GM20431 (cell line): Measurements from ENCODE around the gene TP53I11.

Experiments used
- in situ Hi-C: fragments of 300-500 bp; cut with MseI, MboI; formaldehyde crosslinking; loops from one replicate; pipeline ENCODE4 v1.15.0; 2020; ENCODE audit warnings: low sequenced_read_pairs; ENCODE audit not compliant: unreplicated experiment

TP53I11 gene

DNA sequence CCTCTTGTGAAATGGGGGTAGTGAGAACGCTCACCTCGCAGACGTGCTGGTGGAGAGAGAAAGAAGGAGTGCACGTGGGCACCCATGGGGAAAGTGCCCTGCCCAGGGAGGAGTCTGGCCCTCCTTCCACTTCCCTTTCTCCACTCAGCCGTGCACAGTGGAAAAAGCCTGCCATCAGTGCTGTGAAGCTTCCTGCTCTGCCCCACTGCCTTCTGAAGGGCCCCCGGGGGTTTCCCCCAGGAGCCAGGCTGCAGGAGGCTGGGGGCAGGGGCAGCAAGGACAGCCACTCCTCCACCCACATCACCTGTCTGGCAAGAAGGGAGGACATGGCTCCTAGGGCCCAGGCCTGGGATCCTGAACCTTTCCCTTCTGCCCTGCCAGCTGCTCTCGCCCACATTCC lies 7.6 kb downstream of the TP53I11 start:
- in situ Hi-C loops = loop anchor here (25.0 kb wide), 1 partner anchor 369 kb away; no protein-coding TSS in a partner anchor

DNA sequence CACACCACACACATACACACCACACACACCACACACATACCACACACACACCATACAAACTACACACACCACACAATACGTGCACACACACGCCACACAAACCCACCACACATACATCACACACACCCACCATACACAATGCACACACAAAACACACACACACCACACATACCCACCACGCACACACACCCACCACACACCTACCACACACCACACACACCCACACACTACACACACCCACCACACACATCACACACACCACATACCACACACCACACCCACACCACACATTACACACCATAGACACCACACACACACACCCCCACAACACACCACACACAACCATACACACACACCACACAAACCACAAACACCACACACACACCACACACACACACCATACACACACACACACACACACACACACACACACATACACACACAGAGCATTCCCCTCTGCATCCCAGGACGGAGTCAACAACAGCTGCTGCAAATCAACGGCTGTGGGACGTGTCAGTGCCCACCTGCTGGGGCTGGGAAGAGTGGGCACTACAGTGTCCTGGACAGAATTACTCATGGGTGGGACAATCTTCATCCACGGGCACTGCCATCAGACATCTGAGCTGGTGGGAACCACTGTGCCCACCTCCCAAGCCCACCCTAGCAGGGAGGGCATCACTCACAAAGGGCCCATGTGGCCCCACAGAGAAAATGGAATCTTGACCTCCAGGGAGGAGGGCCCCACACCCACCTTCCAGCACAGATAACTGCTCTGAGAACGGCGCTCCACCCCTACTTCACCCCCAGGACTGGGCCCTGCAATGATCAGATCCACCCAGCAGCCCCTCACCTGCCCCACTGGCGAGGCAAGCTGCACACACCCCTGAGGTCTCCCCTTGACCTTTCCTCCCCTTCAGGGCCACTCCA lies 8.4 kb downstream of the TP53I11 start:
- in situ Hi-C loops = loop anchor here (25.0 kb wide), 1 partner anchor 370 kb away; no protein-coding TSS in a partner anchor

DNA sequence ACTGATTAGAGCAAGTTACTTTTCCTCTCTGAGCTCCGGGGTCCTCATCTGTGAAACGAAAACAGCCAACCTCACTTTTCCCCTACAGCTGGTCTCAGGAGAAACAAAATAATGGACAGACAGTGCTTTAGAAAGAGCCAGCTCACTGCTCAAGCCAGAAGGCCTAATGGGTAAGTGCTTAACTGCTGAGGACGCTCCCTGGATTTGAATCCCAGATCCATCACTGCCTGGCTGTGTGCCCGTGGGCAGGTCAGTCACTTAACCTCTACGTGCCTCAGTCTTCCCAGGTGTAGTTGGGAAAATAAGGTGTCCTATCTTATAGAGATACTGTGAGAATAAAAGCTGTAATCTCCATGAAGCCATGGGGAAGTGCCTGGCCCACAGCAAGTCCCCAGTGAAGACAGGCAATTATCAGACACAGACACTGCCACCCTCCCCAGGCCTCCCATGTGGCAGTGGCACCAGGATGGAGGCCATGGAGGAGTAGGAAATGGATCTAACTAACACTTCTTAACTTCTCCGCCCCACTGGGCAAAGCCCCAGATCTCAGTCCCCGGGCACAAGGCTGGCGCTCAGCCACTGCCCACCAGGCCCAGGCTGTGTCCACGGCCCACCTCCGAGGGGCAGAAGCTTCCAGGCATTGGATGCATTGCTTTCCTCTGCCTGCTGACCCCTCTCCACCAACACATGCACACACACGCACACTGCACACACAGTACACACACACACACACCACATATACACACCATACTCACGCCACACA lies 9.2 kb downstream of the TP53I11 start:
- in situ Hi-C loops = loop anchor here (25.0 kb wide), 1 partner anchor 371 kb away; no protein-coding TSS in a partner anchor

- in situ Hi-C loops = loop anchor here (25.0 kb wide), 1 partner anchor 371 kb away; no protein-coding TSS in a partner anchor
These were observed 9.8 kb downstream of the TP53I11 start for GRCh38 chr11:44940835-44941234.

DNA sequence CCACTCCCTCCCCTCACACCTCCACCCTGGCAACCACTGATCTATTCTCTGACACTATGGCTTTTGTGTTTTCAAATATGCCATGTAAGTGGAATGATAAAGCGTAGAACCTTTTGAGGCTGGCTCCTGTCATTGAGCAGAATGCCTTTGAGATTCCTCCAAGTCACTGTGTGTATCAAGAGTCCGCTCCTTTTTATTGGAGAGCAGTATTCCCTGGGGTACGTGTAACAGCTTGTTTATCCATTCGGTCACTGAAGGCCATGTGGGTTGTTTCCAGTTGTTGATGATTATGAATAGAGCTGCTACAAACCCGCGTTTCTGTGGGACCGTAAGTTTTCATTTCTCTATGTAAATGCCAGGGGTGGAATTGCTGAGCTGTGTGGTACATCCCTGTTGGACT lies 10.3 kb downstream of the TP53I11 start:
- in situ Hi-C loops = loop anchor here (25.0 kb wide), 1 partner anchor 372 kb away; no protein-coding TSS in a partner anchor

DNA sequence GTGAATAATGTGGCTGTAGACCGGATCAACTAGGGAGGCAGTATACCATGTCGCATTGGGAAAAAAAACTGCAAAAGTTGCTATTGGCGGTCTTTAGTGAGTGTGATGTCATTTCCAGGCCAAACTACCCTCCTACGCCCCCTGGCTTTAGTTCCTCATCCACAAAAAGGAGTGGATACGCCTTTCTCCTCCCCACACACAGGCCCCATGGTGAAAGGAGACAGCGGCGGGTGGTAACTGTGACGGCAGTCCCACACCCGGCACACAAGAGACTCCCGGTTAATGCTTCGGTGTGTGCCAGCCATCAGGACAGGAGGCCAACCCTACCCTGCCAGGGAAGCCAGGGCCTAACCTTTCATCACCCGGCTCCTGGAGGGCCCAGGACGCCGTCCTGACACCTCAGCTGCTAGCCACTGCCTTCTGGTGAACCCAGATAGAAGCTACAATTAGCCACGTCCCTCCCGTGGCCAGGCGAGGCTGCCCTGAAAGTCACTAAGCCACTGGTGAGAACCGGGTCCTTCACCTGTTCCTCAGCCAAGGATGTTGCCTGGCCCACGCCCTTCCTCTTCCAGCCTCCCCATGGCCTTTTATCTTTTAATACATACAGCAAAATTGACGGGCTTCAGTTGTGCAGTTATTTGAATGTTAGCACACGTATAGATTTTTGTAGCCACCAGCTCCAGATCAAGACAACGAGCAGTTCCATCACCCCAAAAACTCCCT lies 10.8 kb downstream of the TP53I11 start:
- in situ Hi-C loops = loop anchor here (5.0 to 25.0 kb wide), 2 partner anchors 167 to 372 kb away; no protein-coding TSS in a partner anchor

DNA sequence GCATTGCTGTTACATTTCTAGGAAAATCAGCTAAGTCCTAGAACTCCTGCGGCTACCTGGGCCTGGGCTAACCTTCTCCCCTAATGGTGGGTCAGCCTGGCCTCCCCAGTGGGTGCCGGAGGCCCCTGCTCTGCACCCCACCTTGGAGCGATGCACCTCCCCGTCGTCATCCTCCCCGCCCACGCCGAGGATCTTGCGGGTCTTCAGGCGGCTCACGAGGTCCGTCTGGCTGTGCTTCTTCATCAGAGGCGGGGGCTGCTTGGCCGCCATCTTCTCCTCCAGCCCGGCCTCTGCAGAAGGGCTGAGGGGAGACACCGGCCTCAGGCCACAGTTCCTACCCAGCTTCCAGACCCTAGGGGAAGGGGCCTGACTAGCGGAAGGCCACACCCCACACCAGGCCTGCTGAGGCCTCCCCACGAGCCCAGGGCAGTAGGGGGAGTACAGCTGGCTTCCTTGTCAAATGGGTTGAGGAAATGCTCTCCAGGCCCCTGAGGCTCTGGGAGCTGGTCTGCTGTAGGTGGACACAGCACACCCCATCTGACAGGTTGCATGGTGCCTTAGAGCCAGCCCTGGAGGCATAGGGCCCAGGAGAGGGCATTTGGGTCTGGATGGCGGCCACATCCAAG lies 12.5 kb downstream of the TP53I11 start:
- in situ Hi-C loops = loop anchor here (5.0 to 25.0 kb wide), 2 partner anchors 169 to 374 kb away; no protein-coding TSS in a partner anchor

DNA sequence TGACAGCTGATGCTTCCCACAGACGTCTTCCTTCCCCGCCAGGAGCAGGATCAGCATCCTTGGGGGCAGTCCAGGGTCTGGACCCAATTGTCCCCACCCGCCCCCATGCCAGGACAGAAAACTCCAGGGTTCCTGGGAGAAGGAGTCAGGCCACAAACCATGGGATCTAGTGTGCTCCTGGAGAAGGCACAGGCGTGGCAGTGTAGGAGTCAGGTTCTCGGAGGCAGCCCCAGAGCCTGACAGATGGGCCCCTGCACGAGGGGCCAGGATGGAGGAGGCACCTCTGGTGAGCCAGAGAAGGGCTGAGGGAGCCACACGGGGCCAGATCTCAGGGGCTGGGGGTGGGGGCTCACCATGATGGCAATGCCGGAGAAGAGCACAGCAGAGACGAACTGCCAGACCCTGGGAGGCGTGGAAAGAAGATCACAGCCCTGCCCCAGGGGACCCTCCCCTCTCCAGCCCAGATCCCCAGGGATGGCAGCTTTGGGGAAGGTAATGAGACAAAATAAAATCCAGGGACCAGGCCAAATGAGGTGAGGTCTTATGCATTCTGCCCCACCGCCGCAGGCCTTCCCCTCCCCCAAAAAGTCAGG lies 13.6 kb downstream of the TP53I11 start:
- in situ Hi-C loops = loop anchor here (5.0 to 25.0 kb wide), 2 partner anchors 170 to 375 kb away; no protein-coding TSS in a partner anchor

GRCh38 chr11:44936525-44936924 lies 14.2 kb downstream of the TP53I11 start:
- in situ Hi-C loops = loop anchor here (5.0 to 25.0 kb wide), 2 partner anchors 171 to 376 kb away; no protein-coding TSS in a partner anchor

- in situ Hi-C loops = loop anchor here (5.0 to 25.0 kb wide), 2 partner anchors 173 to 378 kb away; no protein-coding TSS in a partner anchor
These were observed 15.9 kb downstream of the TP53I11 start for GRCh38 chr11:44934735-44935250.

DNA sequence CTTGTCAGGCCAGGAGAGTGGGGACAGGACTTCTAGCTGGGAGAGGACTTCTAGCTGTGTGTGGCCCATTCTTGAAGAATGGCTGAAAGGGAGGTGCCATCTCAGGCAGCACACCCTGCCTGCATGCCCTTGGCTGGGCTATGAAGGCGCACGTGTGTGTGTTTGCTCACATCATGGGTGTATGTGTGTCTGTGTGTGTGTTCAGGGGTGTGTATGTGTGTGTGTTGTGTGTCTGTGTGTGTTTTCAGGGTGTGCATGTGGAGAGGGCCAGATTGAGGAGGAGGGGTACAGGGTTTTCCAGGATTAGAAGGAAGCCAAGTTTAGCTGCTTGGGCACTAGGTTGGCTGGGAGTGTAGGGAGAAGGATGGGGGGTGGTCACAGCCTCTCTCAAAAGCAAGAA lies 16.6 kb downstream of the TP53I11 start:
- in situ Hi-C loops = loop anchor here (25.0 kb wide), 1 partner anchor 378 kb away; no protein-coding TSS in a partner anchor

GRCh38 chr11:44931466-44931865 lies 19.2 kb downstream of the TP53I11 start:
- in situ Hi-C loops = loop anchor here (25.0 kb wide), 1 partner anchor 381 kb away; no protein-coding TSS in a partner anchor

DNA sequence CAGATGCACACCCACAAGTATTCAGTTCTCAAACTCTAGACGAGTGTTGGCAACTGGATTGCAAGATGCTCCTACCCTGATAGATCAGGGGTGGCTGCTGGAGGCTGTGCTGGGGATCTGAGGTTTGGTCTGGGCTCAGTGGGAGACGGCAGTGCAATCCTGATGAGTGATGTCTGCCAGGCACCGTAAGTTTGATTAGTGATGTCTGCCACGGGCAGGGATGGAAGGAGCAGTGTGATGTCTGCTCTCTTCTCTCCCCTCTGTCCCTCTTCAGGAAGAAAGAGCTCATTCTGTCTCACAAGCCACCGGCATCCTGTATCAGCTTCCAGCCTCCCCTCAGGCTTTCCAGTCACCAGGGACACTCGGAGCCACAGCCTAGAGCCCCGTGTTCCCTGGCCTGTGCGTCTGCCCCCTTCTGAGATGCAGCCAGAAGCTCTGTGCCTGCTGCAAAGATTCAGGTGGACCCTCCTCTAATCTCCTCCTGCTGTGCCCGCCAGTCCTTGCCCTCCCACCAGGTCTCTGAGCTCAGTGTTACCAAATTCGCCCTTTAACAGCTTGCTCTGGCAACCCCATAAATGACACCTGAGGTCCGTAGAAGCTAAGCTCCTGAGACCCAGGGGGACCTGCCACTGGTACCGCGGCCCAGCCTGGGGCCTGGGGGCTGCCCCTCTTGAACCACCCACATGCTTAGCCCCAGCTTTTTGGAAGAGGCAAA lies 19.9 kb downstream of the TP53I11 start:
- in situ Hi-C loops = loop anchor here (25.0 kb wide), 1 partner anchor 382 kb away; no protein-coding TSS in a partner anchor

GRCh38 chr11:44928816-44929215 lies 21.9 kb downstream of the TP53I11 start:
- in situ Hi-C loops = loop anchor here (25.0 kb wide), 1 partner anchor 383 kb away; no protein-coding TSS in a partner anchor

GRCh38 chr11:44928144-44928543 lies 22.5 kb downstream of the TP53I11 start:
- in situ Hi-C loops = loop anchor here (25.0 kb wide), 1 partner anchor 384 kb away; no protein-coding TSS in a partner anchor

- in situ Hi-C loops = loop anchor here (25.0 kb wide), 1 partner anchor 385 kb away; no protein-coding TSS in a partner anchor
These were observed 23.5 kb downstream of the TP53I11 start for GRCh38 chr11:44927174-44927661.

- in situ Hi-C loops = loop anchor here (25.0 kb wide), 1 partner anchor 386 kb away; no protein-coding TSS in a partner anchor
These were observed 24.6 kb downstream of the TP53I11 start for GRCh38 chr11:44926036-44926435.
